ENCODE data around the gene SPTLC1. TPM values are rescaled to one million over a fixed set of nuclear protein-coding genes. Genes with fewer than 3 reads are reported as not detected.
"Not testable (repeated sequence)": the region's sequence is repeated elsewhere in the genome, so short reads cannot be mapped to it uniquely, and the experiment has no call there.

Gene SPTLC1
- total RNA-seq, 2 experiments from 2014 or later, result 51.2 to 59.2 TPM

DNA sequence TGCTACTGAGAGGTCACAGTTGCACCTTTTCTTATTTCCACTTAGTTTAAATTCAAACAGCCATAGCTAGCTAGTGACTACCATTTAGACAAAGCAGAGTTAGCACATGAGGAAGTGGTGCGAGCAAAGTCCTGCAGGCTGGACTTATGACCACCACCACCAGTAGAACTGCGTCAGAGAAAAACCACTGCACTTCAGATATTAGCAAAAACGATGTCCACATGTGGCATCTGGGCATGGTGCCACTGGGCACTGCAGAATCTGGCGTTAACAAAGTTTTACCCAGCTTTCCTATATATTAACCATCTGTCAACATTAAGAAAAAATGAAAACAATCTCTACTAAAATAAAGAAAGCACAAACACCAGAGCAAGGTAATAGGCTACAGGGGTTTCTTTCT lies 80.1 kb downstream of the SPTLC1 start:
- DNase-seq, result no peak
- H3K27me3 Mint-ChIP-seq, result no peaks in the 10 kb centered on the region
- CTCF ChIA-PET, result no interaction called here
- POLR2A ChIA-PET, result no interaction called here
- H3K36me3 Mint-ChIP-seq (ENCODE audit: low read depth), result peaks cover 41% of the 10 kb centered on the region
- H3K9me3 Mint-ChIP-seq, result no peaks in the 10 kb centered on the region
- H3K4me1 Mint-ChIP-seq, result no peaks in the 10 kb centered on the region
- no peak overlapping the region for H3K4me3 Mint-ChIP-seq
- peak overlapping the region; percentile 58 for H3K27ac Mint-ChIP-seq

DNA sequence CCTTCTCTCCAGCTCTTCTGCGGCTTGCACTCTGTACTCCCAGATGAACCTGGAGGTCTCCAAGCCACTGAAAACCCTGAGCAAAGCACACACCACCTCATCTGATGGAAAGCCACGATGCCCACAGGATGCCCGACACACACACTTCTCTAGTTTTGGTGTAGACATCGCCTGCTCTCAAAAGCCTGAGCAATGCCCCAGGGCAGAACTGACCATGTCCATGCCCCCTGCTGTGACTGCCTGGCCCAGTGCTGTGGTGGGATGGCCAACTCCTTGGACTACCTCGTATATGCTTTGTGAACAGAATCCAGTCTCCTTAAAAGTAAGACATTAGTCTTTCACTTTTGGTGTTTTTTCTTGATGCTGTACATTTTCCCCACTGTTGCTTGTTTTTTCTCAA lies 81.2 kb downstream of the SPTLC1 start:
- H3K27ac Mint-ChIP-seq, result no peak overlapping the region
- H3K27me3 Mint-ChIP-seq, result no peaks in the 10 kb centered on the region
- CTCF ChIA-PET, result no interaction called here
- H3K4me1 Mint-ChIP-seq, result no peaks in the 10 kb centered on the region
- DNase-seq, result no peak
- H3K4me3 Mint-ChIP-seq, result no peak overlapping the region
- POLR2A ChIA-PET, result no interaction called here
- H3K9me3 Mint-ChIP-seq, result no peaks in the 10 kb centered on the region
- peaks cover 43% of the 10 kb centered on the region for H3K36me3 Mint-ChIP-seq (ENCODE audit: low read depth)

DNA sequence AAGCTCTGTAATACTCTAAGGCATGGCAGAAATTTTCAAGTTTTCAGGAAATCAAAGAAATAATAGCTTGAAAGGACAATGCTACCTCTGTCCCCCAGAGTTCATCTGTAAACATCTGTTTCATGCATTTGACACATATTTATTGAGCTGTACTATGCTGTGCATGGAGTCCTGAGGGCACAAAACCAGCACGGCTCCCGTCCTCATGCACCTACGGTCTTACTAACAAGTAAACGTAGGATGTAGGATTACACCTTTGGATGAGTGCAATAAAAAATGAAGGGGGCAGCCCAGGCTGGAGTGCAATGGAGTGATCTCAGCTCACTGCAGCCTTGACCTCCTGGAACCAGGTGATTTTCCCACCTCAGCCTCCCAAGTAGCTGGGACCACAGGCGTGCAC lies 81.9 kb downstream of the SPTLC1 start:
- Mint-ChIP-seq H3K36me3 (ENCODE audit: low read depth) (peaks cover 39% of the 10 kb centered on the region), H3K27me3 (no peaks in the 10 kb centered on the region), H3K9me3 (no peaks in the 10 kb centered on the region), H3K27ac (no peak overlapping the region), H3K4me1 (no peaks in the 10 kb centered on the region), H3K4me3 (no peak overlapping the region)
- CTCF ChIA-PET, result no interaction called here
- no peak for DNase-seq
- POLR2A ChIA-PET, result no interaction called here

DNA sequence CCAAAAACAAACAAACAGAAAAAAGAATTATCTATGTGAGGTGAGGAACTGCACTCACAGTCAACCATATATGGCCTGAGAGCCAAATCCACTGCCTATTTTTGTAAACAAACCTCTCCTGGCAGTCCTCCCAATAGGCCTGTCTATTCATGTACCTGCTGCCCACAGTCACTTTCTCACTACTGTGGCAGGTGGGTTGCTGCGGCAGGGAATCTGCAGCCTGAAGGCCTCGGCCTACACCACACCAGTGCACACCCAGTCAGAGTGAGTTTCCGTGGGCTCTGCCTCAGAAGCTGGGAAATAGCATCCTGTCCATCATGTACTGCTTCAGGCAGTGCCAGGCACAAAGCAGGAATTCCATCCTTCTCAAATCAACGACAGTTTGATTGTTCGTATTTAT lies 82.3 kb downstream of the SPTLC1 start:
- H3K4me1 Mint-ChIP-seq, result no peaks in the 10 kb centered on the region
- H3K9me3 Mint-ChIP-seq, result no peaks in the 10 kb centered on the region
- no peak overlapping the region for H3K27ac Mint-ChIP-seq
- DNase-seq, result no peak
- ChIA-PET POLR2A (no interaction called here), CTCF (no interaction called here)
- H3K27me3 Mint-ChIP-seq, result no peaks in the 10 kb centered on the region
- H3K4me3 Mint-ChIP-seq, result no peak overlapping the region
- peaks cover 36% of the 10 kb centered on the region for H3K36me3 Mint-ChIP-seq (ENCODE audit: low read depth)

DNA sequence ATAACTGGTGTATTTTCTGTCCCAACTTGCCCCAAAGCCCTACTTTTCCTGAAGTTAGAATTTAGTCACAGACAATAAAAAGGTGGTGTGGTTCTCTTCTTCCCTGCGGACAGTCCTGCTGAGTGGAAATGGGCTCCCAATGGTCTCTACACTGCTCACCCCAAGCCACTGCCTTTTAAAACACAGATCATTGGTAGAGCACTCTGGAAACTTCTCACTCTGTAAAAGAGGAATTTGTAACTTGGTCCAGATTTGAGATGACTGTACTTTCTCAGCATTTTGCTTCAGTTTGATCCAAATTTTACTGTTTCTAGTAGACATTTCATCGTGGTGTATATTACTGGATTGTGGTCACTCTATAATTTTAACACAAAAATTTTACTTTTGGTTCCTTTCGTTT lies 84.8 kb downstream of the SPTLC1 start:
- Mint-ChIP-seq H3K4me1 (no peaks in the 10 kb centered on the region), H3K36me3 (ENCODE audit: low read depth) (peaks cover 27% of the 10 kb centered on the region), H3K9me3 (no peaks in the 10 kb centered on the region), H3K27ac (no peak overlapping the region), H3K4me3 (no peak overlapping the region), H3K27me3 (no peaks in the 10 kb centered on the region)
- ChIA-PET CTCF (no interaction called here), POLR2A (no interaction called here)
- no peak for DNase-seq

DNA sequence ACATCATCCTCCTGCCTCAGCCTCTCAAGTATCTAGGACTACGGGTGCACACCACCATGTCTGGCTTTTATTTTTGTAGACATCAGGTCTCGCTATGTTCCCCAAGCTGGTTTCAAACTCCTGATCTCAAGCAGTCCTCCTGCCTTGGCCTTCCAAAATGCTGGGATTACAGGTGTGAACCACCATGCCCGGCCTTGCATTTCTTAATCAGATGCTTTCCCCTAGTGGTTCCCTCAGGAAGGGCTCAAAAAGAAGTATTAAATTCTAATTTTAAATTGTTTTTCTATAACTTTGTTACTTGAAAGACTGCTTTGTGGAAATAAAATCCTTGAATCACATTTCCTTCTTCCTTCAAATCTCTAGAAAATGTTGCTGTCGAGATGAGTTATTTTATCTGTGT lies 85.7 kb downstream of the SPTLC1 start:
- DNase-seq, result no peak
- Mint-ChIP-seq H3K36me3 (ENCODE audit: low read depth) (peaks cover 23% of the 10 kb centered on the region), H3K4me1 (no peaks in the 10 kb centered on the region), H3K27ac (no peak overlapping the region), H3K27me3 (no peaks in the 10 kb centered on the region), H3K4me3 (no peak overlapping the region), H3K9me3 (no peaks in the 10 kb centered on the region)
- CTCF ChIA-PET, result no interaction called here
- POLR2A ChIA-PET, result no interaction called here

DNA sequence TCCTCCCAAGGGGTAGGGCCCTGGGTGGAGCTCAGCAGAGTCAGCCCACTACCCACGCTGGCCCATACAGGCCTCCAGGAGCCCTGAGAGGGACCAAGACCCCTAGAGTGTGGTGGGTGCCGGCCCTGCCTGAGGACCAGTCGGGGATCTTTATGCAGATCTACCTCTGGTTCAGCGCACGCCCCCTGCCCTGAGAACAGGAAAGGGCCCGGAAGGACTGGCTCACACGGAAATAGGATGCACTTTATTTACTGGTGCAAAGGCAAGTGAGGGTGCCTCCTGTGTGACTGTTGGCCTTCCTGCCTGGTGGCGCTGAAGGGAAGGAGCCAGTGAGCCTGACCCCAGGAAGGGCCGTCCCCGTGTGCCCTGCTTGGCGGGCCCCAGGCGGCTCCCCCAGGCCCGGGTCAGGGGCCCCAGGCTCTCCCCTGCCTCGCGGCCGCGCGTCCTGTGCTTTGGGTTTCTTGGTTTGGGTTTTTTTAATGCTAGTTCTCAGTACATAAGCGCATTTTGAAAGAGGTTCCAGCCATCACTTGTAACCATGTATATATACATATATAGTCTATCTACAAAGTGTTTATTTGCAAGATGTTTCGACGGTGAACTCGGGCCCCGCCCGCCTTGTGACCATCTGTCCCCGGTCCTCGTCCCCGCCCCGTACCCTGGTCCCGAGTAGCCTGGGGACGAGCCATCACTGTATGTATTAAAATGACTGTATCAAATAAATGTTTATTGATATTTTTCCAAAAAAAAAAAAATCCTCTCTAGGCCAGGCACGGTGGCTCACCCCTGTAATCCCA lies 88.8 kb downstream of the SPTLC1 start:
- ChIA-PET CTCF (no interaction called here), POLR2A (no interaction called here)
- no peak for DNase-seq
- Mint-ChIP-seq H3K4me3 (no peak overlapping the region), H3K4me1 (no peaks in the 10 kb centered on the region), H3K27me3 (no peaks in the 10 kb centered on the region), H3K27ac (no peak overlapping the region), H3K36me3 (ENCODE audit: low read depth) (peaks cover 8% of the 10 kb centered on the region), H3K9me3 (peaks cover 9% of the 10 kb centered on the region)

DNA sequence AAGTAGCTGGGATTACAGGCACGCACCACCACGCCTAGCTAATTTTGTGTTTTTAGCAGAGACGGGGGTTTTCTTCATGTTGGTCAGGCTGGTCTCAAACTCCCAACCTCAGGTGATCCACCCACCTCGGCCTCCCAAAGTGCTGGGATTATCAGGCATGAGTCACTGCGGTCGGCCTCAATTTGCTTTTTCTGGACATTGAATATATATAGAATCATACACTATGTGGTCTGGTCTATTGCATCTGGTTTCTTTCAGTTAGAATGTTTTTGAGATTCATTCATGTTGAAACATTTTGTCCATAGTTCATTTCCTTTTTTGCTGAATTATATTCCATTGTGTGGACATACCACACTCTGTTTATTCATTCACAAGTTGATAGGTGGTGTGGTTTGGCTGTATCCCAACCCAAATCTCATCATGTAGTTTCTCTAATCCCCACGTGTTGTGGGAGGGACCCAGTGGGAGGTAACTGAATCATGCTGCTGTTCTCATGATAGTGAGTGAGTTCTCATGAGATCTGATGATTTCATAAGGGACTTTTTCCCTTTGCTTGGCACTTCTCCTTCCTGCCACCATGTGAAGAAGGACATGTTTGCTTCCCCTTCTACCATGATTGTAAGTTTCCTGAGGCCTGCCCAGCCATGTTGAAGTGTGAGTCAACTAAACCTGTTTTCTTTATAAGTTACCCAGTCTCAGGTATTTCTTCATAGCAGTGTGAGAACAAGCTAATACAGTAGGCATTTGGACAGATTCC lies 93.2 kb downstream of the SPTLC1 start:
- CTCF ChIA-PET; DNase-seq; H3K4me1 Mint-ChIP-seq; H3K27me3 Mint-ChIP-seq; POLR2A ChIA-PET; H3K27ac Mint-ChIP-seq; H3K4me3 Mint-ChIP-seq; H3K36me3 Mint-ChIP-seq (ENCODE audit: low read depth): not testable (repeated sequence)
- H3K9me3 Mint-ChIP-seq, result peaks cover 14% of the 10 kb centered on the region

DNA sequence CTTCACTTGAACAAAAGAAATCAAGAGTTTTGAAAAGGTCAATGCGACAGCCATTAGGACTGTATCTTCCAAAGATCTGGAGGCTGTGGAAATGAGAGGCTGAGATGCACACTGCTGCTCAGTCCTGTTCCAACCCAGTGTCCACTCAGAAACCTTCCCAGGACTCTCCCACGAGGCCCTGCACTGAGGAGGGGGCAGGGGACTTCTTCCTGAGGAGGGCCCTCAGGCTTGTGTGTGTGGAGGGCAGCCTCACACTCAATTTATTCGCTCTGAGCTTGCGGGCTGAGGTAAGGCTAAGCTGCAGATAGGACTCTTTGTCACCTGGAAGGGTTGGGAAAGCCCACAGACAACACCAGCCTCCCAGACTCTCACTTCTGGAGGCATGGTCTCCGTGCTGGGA lies 95.6 kb downstream of the SPTLC1 start:
- ChIA-PET CTCF (interaction anchor here (0.6 kb wide), 1 partner anchor 624 kb away, joined by 3 read pairs; no protein-coding TSS in a partner anchor), POLR2A (no interaction called here)
- no peak for DNase-seq
- Mint-ChIP-seq H3K4me3 (no peak overlapping the region), H3K9me3 (peaks cover 14% of the 10 kb centered on the region), H3K36me3 (ENCODE audit: low read depth) (no peaks in the 10 kb centered on the region), H3K27ac (no peak overlapping the region), H3K27me3 (peaks cover 1% of the 10 kb centered on the region), H3K4me1 (no peaks in the 10 kb centered on the region)

DNA sequence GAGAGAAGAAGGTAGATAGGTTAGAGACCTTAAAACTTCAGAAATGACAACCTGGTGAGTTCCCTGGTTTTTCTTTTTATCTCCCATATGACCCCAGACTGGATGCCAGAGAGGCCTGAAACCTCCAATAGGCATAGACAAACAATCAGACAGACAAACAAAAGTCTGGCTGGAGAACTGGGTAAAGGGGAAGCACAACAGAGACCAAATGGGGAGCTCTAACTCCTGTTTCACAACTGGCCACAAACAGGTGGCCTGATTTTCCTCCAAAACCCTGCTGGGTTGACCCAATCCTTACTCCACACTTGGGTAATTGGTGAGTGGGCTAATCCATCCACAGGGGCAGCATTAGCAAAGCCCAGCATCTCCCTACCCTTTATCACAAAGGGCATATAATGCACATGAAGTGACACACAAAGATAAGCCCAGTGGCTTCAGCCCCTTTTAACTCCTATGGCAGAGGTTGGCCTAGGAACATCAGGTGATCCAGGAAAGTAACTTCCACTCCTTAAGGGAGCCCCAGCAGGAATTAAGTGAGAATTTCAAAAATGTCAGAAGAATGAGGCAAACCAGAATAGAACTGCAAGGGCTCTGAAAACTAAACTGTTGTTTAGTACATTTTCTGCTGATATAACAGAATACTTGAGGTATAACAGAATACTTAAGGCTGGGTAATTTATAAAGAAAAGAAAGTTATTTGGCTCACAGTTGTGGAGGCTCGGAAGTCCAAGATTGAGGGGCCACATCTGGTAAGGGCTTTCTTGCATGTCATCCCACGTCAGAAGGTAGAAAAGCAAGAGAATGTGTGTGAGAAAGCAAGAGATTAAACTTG lies 104.3 kb downstream of the SPTLC1 start:
- H3K4me1 Mint-ChIP-seq, result no peaks in the 10 kb centered on the region
- CTCF ChIA-PET, result interaction anchor here (0.5 kb wide), 1 partner anchor 30 kb away, joined by 4 read pairs; no protein-coding TSS in a partner anchor
- H3K27ac Mint-ChIP-seq, result no peak overlapping the region
- peaks cover 22% of the 10 kb centered on the region for H3K27me3 Mint-ChIP-seq
- DNase-seq, result no peak
- H3K9me3 Mint-ChIP-seq, result no peaks in the 10 kb centered on the region
- POLR2A ChIA-PET, result no interaction called here
- H3K36me3 Mint-ChIP-seq (ENCODE audit: low read depth), result no peaks in the 10 kb centered on the region
- no peak overlapping the region for H3K4me3 Mint-ChIP-seq

DNA sequence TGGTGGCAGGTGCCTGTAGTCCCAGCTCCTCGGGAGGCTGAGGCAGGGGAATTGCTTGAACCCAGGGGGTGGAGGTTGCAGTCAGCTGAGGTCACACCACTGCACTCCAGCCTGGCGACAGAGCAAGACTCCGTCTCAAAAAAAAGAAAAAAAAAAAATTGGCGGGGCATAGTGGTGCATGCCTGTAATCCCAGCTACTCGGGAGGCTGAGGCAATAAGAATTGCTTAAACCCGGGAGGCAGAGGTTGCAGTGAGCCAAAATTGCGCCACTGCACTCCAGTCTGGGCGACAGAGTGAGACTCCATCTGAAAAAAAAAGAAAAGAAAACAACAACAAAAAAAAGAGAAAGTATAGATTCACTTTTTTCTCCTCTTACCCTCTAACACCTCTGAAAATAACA lies 105.0 kb downstream of the SPTLC1 start:
- H3K9me3 Mint-ChIP-seq; DNase-seq; H3K4me3 Mint-ChIP-seq; H3K36me3 Mint-ChIP-seq (ENCODE audit: low read depth); POLR2A ChIA-PET; CTCF ChIA-PET; H3K27ac Mint-ChIP-seq; H3K4me1 Mint-ChIP-seq: not testable (repeated sequence)
- peaks cover 22% of the 10 kb centered on the region for H3K27me3 Mint-ChIP-seq

DNA sequence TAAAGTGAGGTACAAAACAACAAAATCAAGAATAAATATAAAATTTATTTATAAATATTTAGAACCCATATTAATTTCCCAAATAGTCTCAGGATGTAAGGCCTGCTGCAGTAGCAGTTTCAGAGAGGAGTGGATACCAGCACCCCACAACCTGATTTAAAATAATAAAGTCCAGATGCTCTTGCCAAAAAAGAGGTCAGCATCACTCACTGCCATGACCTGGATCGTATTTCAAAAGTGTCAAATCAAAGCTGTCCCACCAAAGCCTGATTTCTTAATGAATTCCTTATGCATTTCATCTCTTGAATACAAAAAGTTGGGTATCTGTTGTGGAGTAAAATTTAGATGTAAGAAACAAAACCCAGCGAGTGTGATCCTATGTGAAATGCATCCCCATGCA lies 107.2 kb downstream of the SPTLC1 start:
- ChIA-PET POLR2A (no interaction called here), CTCF (interaction anchor here (0.6 kb wide), 1 partner anchor 157 kb away, joined by 4 read pairs; no protein-coding TSS in a partner anchor)
- H3K36me3 Mint-ChIP-seq (ENCODE audit: low read depth), result no peaks in the 10 kb centered on the region

DNA sequence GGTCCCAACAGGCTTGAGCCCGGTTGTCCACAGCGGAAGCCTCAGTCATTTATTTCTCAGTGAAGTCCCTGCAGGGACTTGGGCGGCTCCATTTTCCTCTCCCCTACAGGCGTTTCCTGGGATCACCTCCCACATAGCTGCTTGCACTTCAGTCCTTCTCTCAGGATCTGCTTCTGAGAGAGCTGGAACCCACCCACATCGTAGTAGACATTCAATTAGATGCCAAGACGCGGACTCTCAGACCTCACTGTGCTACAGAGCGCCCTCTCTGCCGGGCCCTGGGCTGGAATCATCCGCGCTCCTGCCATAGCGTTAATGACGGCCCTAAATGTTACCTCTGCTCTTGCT lies 111.2 kb downstream of the SPTLC1 start:
- no peaks in the 10 kb centered on the region for H3K9me3 Mint-ChIP-seq
- peaks cover 14% of the 10 kb centered on the region for H3K27me3 Mint-ChIP-seq
- CTCF ChIA-PET, result no interaction called here
- DNase-seq, result no peak
- H3K4me3 Mint-ChIP-seq, result no peak overlapping the region
- H3K4me1 Mint-ChIP-seq, result no peaks in the 10 kb centered on the region
- no peak overlapping the region for H3K27ac Mint-ChIP-seq
- no peaks in the 10 kb centered on the region for H3K36me3 Mint-ChIP-seq (ENCODE audit: low read depth)
- POLR2A ChIA-PET, result no interaction called here

More for the DNA sequence above, 107.2 kb downstream of the SPTLC1 start:
- H3K27ac Mint-ChIP-seq, result no peak overlapping the region
- peaks cover 12% of the 10 kb centered on the region for H3K27me3 Mint-ChIP-seq
- DNase-seq, result no peak
- no peaks in the 10 kb centered on the region for H3K9me3 Mint-ChIP-seq
- H3K4me3 Mint-ChIP-seq, result no peak overlapping the region
- no peaks in the 10 kb centered on the region for H3K4me1 Mint-ChIP-seq

All from activated CD4-positive, alpha-beta T cell treated with anti-CD3 and anti-CD28 coated beads, Interleukin-2, amount 10 ng/mL, durations not matched to agents 7 days and 5 days (primary cell).